SK-N-SH (cell line): Measurements from ENCODE around the gene LRIG1. TPM values are rescaled to one million over a fixed set of nuclear protein-coding genes. Genes with fewer than 3 reads are reported as not detected.

Experiments used
- CTCF ChIA-PET: fragments of 300-600, 350-600 bp; formaldehyde crosslinking; extraction: SDS; loops from one replicate; lab custom pipeline; 2021; lab: Yijun Ruan, JAX
- POLR2A ChIA-PET: fragments of 350-600 bp; sonication (Branson Sonifier 250); formaldehyde crosslinking; extraction: SDS; loops from one replicate; lab custom pipeline; 2020; ENCODE audit warnings: antibody characterized with exemption, inconsistent platforms; lab: Yijun Ruan, JAX
- DNase-seq: peaks from one replicate; pipeline ENCODE4 v3.0.0; 2012
- H2AFZ ChIP-seq: fragments of 200-600 bp; sonication (generic); 2 replicates; pipeline ENCODE4 v1.8.1; 2016; ENCODE audit warnings: antibody characterized with exemption, mild to moderate bottlenecking, low read depth
- H3F3A ChIP-seq: fragments of 200-600 bp; sonication (generic); replicated peaks from 2 replicates; pipeline ENCODE3; 2016; ENCODE audit warnings: antibody characterized with exemption, mild to moderate bottlenecking; ENCODE audit not compliant: insufficient read depth
- H3K27ac ChIP-seq, 2 experiments: fragments of 200-500 bp in 1 of 2; fragments of 200-600 bp in 1 of 2; sonication (Bioruptor generic) in 1 of 2; sonication (generic), shearing (Covaris generic) in 1 of 2; 2 replicates each; pipeline versions ENCODE4 v1.5.1 to v1.6.1; 2014 to 2016; ENCODE audit warnings: low read depth in 2 of 2, inconsistent platforms in 1 of 2, low read length in 1 of 2, mild to moderate bottlenecking in 1 of 2, mixed read lengths in 1 of 2
- H3K27me3 ChIP-seq: fragments of 200-600 bp; sonication (generic), shearing (Covaris generic); 2 replicates; pipeline ENCODE4 v1.6.1; 2016; ENCODE audit warnings: mixed run types; ENCODE audit not compliant: insufficient read depth
- H3K36me3 ChIP-seq, 2 experiments: fragments of 200-500 bp in 1 of 2; fragments of 200-600 bp in 1 of 2; sonication (Bioruptor generic) in 1 of 2; sonication (generic) in 1 of 2; replicated peaks in 1 of 2; 2 replicates each; pipeline versions ENCODE3 to v1.5.1; 2014 to 2016; ENCODE audit warnings: low read length in 1 of 2, mild to moderate bottlenecking in 1 of 2; ENCODE audit not compliant: insufficient read depth in 2 of 2, control insufficient read depth in 1 of 2
- H3K4me1 ChIP-seq, 2 experiments: fragments of 200-500 bp in 1 of 2; fragments of 200-600 bp in 1 of 2; sonication (Bioruptor generic) in 1 of 2; sonication (generic), shearing (Covaris generic) in 1 of 2; 2 replicates each; pipeline versions ENCODE4 v1.5.1 to v1.6.1; 2014 to 2016; ENCODE audit warnings: low read depth in 1 of 2, low read length in 1 of 2, mixed run types in 1 of 2; ENCODE audit not compliant: insufficient read depth in 2 of 2, control insufficient read depth in 1 of 2
- H3K4me2 ChIP-seq: fragments of 200-600 bp; sonication (generic), shearing (Covaris generic); 2 replicates; pipeline ENCODE4 v1.6.1; 2017; ENCODE audit warnings: mixed run types
- H3K4me3 ChIP-seq, 2 experiments: fragments of 200-500 bp in 1 of 2; fragments of 200-600 bp in 1 of 2; sonication (Bioruptor generic) in 1 of 2; sonication (generic), shearing (Covaris generic) in 1 of 2; 2 replicates each; pipeline versions ENCODE4 v1.5.1 to v1.8.1; 2014 to 2016; ENCODE audit warnings: low read depth in 2 of 2, inconsistent platforms in 1 of 2, low read length in 1 of 2, mild to moderate bottlenecking in 1 of 2, mixed read lengths in 1 of 2, moderate library complexity in 1 of 2
- H3K79me2 ChIP-seq: fragments of 200-600 bp; sonication (generic); 2 replicates; pipeline ENCODE4 v1.8.1; 2017; ENCODE audit warnings: mild to moderate bottlenecking; ENCODE audit not compliant: insufficient read depth
- H3K9ac ChIP-seq: fragments of 200-600 bp; sonication (generic); 2 replicates; pipeline ENCODE4 v1.6.1; 2017; ENCODE audit warnings: mixed run types
- H3K9me2 ChIP-seq: fragments of 200-600 bp; sonication (generic); 2 replicates; pipeline ENCODE4 v1.6.1; 2017; ENCODE audit warnings: mixed run types
- H3K9me3 ChIP-seq: fragments of 200-600 bp; sonication (generic); 2 replicates; pipeline ENCODE4 v1.6.1; 2017; ENCODE audit warnings: mixed run types, mild to moderate bottlenecking, moderate library complexity
- H4K20me1 ChIP-seq: fragments of 200-600 bp; sonication (generic); 2 replicates; pipeline ENCODE4 v1.6.1; 2017; ENCODE audit warnings: mild to moderate bottlenecking, mixed run types; ENCODE audit not compliant: insufficient read depth
- ELF1 ChIP-seq: IDR thresholded peaks from 2 replicates; pipeline ENCODE4 v1.4.0; 2012
- FOSL2 ChIP-seq: IDR thresholded peaks from 2 replicates; pipeline ENCODE4 v1.4.0; 2012; ENCODE audit warnings: low read depth, mild to moderate bottlenecking, moderate library complexity, borderline replicate concordance
- JUND ChIP-seq: IDR thresholded peaks from 2 replicates; pipeline ENCODE4 v1.4.0; 2012
- NFIC ChIP-seq: IDR thresholded peaks from 2 replicates; pipeline ENCODE4 v1.4.0; 2012; ENCODE audit warnings: borderline replicate concordance
- POLR2AphosphoS5 ChIP-seq: IDR thresholded peaks from 2 replicates; pipeline ENCODE4 v1.6.1; 2012; ENCODE audit warnings: low read depth, low read length
- RAD21 ChIP-seq: IDR thresholded peaks from 2 replicates; pipeline ENCODE4 v1.6.1; 2012; ENCODE audit warnings: mild to moderate bottlenecking, low read length
- RXRA ChIP-seq: IDR thresholded peaks from 2 replicates; pipeline ENCODE4 v1.4.0; 2012; ENCODE audit warnings: low read depth, mild to moderate bottlenecking, borderline replicate concordance
- SMC3 ChIP-seq: IDR thresholded peaks from 2 replicates; pipeline ENCODE4 v1.6.1; 2012; ENCODE audit warnings: low read depth, low read length, improper control_type of control experiment
- whole genome bisulfite sequencing: methylation state at CpG from one replicate; pipeline ENCODE4 v1.1.6; 2017; ENCODE audit warnings: low lambda C conversion rate; 5-methylcytosine and 5-hydroxymethylcytosine counted together
- polyA plus RNA-seq, 3 experiments: library from polyadenylated mRNA; depleted of rRNA; stranded (reverse); fragments of >200 nt; gene quantifications; 2 replicates each; pipeline ENCODE4 v1.2.3, GENCODE V29; 2012
- TF ChIP-seq, protein P1 (sequence below): fragments of 150-350 bp; IDR thresholded peaks from 2 replicates; pipeline ENCODE4 v1.6.1; 2017; ENCODE audit warnings: antibody characterized with exemption, low read length, low read depth, borderline replicate concordance
- TF ChIP-seq, protein P2 (sequence below): fragments of 200-600 bp; sonication (generic); IDR thresholded peaks from 2 replicates; pipeline ENCODE4 v1.6.1; 2017; ENCODE audit warnings: antibody characterized with exemption, mild to moderate bottlenecking, moderate library complexity
- TF ChIP-seq, protein P3 (sequence below): IDR thresholded peaks from 2 replicates; pipeline ENCODE4; 2012

The LRIG1 gene
- polyA plus RNA-seq, 1 of the 3 experiments (the other 2 are of a cell fraction): 1.7 TPM

DNA sequence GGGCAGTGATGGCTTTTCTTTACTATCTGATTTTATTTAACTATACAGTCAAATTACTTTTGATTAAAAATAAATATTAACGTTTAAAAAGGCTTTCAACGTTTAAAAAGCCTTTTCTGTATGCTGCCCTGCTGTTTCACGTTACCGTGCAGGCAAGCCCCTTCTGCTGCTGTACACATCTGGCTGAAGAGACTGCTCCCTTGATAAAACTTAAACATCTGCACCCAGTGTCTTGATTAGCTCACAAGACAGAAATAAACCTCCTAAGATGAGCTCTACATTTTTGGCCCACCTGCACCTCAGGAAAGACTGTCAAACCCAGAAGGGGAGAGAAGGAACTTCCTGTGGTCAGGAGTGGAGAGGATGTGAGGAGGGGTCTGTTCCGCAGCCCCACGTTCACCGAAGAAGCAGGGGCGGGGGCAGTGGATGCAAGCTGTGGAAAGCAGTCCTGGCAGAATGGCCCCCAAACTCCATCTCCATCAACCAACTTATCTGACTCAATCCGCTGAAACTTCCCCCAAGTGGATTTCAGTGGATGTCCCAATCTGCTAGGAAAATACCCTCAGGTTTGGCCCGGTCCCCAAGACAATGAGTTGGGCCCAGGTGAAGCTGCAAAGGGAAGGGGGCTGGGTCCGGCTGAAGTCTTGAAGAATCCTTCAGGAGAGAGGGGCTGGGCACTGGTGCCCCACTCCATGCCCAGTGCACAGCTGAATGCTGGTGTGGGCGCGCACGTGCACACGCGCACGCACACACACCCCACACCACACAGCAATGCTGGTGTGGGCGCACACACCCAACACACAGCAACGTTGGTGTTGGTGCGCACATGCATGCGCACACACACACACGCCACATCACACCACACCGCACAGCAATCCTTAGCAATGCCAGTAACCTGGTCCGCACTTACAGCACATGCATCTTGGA, 88.6 kb downstream of the LRIG1 start:
- H3K36me3 ChIP-seq: no peaks in the 10 kb centered on the region
- no peaks in the 10 kb centered on the region for H3K79me2 ChIP-seq
- no peaks in the 10 kb centered on the region for H3K9me2 ChIP-seq
- H3K4me1 ChIP-seq: no peaks in the 10 kb centered on the region; a peak in 1 of 4 replicates
- H3K4me3 ChIP-seq: no peak overlapping the region
- H3K27ac ChIP-seq: no peak overlapping the region
- H2AFZ ChIP-seq: no peak overlapping the region
- H3K9me3 ChIP-seq: no peaks in the 10 kb centered on the region
- H4K20me1 ChIP-seq: no peaks in the 10 kb centered on the region
- no peak for DNase-seq
- ChIA-PET CTCF (interaction anchor here (1.0 to 6.5 kb wide), 5 partner anchors 22 to 410 kb away, joined by 3 to 70 read pairs (median 3); no protein-coding TSS in a partner anchor), POLR2A (no interaction called here)
- TF ChIP-seq NFIC: no peak
- TF ChIP-seq, protein P1, sequence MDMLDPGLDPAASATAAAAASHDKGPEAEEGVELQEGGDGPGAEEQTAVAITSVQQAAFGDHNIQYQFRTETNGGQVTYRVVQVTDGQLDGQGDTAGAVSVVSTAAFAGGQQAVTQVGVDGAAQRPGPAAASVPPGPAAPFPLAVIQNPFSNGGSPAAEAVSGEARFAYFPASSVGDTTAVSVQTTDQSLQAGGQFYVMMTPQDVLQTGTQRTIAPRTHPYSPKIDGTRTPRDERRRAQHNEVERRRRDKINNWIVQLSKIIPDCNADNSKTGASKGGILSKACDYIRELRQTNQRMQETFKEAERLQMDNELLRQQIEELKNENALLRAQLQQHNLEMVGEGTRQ: no peak
- no peak for TF ChIP-seq JUND
- no peak for TF ChIP-seq RAD21
- no peak for TF ChIP-seq FOSL2
- TF ChIP-seq SMC3: no peak
- TF ChIP-seq, protein P2, sequence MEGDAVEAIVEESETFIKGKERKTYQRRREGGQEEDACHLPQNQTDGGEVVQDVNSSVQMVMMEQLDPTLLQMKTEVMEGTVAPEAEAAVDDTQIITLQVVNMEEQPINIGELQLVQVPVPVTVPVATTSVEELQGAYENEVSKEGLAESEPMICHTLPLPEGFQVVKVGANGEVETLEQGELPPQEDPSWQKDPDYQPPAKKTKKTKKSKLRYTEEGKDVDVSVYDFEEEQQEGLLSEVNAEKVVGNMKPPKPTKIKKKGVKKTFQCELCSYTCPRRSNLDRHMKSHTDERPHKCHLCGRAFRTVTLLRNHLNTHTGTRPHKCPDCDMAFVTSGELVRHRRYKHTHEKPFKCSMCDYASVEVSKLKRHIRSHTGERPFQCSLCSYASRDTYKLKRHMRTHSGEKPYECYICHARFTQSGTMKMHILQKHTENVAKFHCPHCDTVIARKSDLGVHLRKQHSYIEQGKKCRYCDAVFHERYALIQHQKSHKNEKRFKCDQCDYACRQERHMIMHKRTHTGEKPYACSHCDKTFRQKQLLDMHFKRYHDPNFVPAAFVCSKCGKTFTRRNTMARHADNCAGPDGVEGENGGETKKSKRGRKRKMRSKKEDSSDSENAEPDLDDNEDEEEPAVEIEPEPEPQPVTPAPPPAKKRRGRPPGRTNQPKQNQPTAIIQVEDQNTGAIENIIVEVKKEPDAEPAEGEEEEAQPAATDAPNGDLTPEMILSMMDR: no peak
- TF ChIP-seq, protein P3, sequence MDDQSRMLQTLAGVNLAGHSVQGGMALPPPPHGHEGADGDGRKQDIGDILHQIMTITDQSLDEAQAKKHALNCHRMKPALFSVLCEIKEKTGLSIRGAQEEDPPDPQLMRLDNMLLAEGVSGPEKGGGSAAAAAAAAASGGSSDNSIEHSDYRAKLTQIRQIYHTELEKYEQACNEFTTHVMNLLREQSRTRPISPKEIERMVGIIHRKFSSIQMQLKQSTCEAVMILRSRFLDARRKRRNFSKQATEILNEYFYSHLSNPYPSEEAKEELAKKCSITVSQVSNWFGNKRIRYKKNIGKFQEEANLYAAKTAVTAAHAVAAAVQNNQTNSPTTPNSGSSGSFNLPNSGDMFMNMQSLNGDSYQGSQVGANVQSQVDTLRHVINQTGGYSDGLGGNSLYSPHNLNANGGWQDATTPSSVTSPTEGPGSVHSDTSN: no peak
- WGBS: 80% methylated on average over 10 of the region's 24 CpGs
- H3K9ac ChIP-seq: no peak overlapping the region
- H3K27me3 ChIP-seq: no peaks in the 10 kb centered on the region
- no peak overlapping the region for H3K4me2 ChIP-seq
- no peaks in the 10 kb centered on the region for H3F3A ChIP-seq

DNA sequence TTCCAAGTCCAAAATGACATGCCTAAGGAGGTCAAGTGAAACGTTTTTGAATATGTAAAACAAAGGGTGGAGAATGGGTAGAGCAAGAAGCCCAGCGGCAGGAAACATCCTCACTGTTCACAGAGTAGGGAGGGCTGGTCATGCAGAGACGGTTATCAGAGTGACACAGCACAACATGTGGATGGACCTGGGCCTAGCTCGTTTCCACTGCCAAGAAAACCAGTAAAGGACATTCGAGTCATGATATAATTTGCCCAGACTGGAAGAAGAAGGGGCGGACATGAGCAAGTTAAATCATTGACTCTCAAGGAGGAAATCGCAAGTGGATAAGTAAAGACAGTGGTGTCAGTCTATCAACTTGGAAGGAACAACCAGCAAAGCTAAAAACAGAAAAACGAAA, 89.3 kb downstream of the LRIG1 start:
- no peak overlapping the region for H3K4me3 ChIP-seq
- H3K9ac ChIP-seq: no peak overlapping the region
- ChIA-PET CTCF (interaction anchor here (1.0 to 6.5 kb wide), 5 partner anchors 22 to 411 kb away, joined by 3 to 70 read pairs (median 3); no protein-coding TSS in a partner anchor), POLR2A (no interaction called here)
- H3K4me2 ChIP-seq: no peak overlapping the region
- H3K4me1 ChIP-seq: no peaks in the 10 kb centered on the region; a peak in 1 of 4 replicates
- H4K20me1 ChIP-seq: no peaks in the 10 kb centered on the region
- H3F3A ChIP-seq: no peaks in the 10 kb centered on the region
- no peak overlapping the region for H3K27ac ChIP-seq
- 65% methylated on average over 8 of the region's 8 CpGs for WGBS
- no peaks in the 10 kb centered on the region for H3K36me3 ChIP-seq
- no peaks in the 10 kb centered on the region for H3K9me3 ChIP-seq
- H3K27me3 ChIP-seq: no peaks in the 10 kb centered on the region
- H3K79me2 ChIP-seq: no peaks in the 10 kb centered on the region
- TF ChIP-seq POLR2AphosphoS5 (no peak), RXRA (no peak), ELF1 (no peak)
- TF ChIP-seq, protein P3: no peak
- TF ChIP-seq, protein P1: no peak
- H3K9me2 ChIP-seq: no peaks in the 10 kb centered on the region
- no peak for DNase-seq
- no peak overlapping the region for H2AFZ ChIP-seq
